Right ventricle myocardium inferior (tissue), 1 donor: ENCODE results near the gene ZC3H4. TPM values are rescaled to one million over a fixed set of nuclear protein-coding genes. Genes with fewer than 3 reads are reported as not detected.

ENCODE experiments used
- ATAC-seq: fragments of 200-7000 bp; cut with Tn5 transposase; one replicate; pipeline ENCODE4 v1.9.1; 2020; ENCODE audit warnings: mild to moderate bottlenecking, moderate library complexity
- DNase-seq: peaks from one replicate; pipeline ENCODE4 v3.0.0; 2021; ENCODE audit errors: missing footprints
- intact Hi-C: fragments of 100-400 bp; cut with DNase I; formaldehyde crosslinking; loops from one replicate; pipeline ENCODE4 v1.11.0; 2022
- long read RNA-seq: library from polyadenylated mRNA; unstranded; transcript quantifications from one replicate; pipeline ENCODE4 v2.0.0, GENCODE V29; 2021
- total RNA-seq: library from RNA; stranded (reverse); fragmentation: NEBNext Ultra II Directional; extraction: Animal tissue kit (Norgen Biotek cat#: 25700); gene quantifications from one replicate; pipeline ENCODE4 v1.2.1, GENCODE V29; 2021
- donor health status: DM: no; HTN: yes; CAD: no; lungs with severe emphysema.

ZC3H4 gene
- 20.5 TPM for total RNA-seq
- long read RNA-seq, partial matches to known transcripts = 0 of 6 reads
- long read RNA-seq, other reads (novel, unspliced or antisense) = 6 of 6 reads

GRCh38 chr19:47112997-47113849 lies at the start of gene ZC3H4:
TSS of gene ZC3H4 (minus strand) at chr19:47113776. CDS start at chr19:47112584, 1,192 bp downstream.
- DNase-seq = peak; percentile 99
- ATAC-seq = peak; percentile 96
- intact Hi-C loops = loop anchor here (5.0 kb wide), 3 partner anchors 36 to 251 kb away; partner anchors contain the start of genes ARHGAP35 and TMEM160

DNA sequence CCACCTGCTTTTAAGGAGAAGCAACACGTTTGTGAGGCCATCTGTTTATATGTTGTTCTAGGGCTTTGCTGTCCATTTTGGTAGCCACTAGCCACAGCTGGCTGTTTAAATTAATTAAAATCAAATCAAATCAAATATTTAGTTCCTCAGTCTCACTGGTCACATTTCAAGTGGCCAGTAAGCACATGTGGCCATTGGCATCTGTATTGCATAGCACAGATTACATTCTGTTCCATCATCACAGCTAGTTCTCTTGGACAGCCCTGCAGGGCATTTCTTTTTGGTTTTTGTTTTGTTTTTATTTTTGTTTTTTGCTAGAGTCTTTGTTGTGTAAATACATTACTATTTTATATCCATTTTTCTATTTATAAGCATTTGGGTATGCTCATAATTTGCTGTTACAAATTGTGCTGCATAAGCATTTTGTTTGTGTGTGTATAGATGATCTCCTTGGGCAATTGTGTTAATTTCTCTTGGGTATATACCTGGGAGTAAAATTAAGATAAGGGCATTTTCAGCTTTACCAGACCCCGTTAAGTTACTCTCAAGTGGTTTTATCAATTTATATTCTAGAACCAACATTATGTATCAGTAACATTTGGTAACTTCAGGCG lies 48.4 kb upstream of the ZC3H4 start:
- DNase-seq = no peak
- intact Hi-C loops = no loop called here
- no peak for ATAC-seq

DNA sequence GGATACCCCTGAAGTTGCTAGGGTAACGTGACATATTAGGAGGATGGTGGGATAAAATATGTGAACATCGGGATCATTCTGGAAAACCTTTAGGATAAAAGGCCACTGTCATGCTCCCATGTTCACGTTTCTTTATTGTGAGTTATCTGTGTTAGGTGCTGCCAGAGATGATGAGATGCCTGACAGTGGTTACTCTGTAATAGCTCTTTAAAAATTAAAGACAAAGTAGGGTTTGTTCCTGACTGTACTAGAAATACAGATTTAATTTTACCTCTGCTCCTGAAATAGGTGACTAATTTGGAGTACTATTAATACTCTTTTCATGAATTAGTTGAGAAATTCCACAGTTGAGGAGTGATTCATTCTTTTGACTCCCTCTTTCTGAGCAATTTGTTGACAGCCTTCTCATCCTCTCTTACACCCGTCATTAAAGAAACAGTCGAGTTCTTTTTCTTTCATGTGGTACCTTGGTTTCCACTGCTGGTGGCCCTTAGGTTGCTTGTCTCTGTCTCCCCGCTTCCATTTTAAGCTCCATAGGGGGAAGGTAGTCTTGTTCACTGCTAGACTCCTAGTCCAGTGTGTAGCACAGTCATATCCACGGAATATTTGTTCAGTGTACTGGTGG lies 45.4 kb upstream of the ZC3H4 start:
- intact Hi-C loops = loop anchor here (5.0 kb wide), 1 partner anchor 33 kb away; no protein-coding TSS in a partner anchor
- DNase-seq = no peak
- ATAC-seq = no peak

DNA sequence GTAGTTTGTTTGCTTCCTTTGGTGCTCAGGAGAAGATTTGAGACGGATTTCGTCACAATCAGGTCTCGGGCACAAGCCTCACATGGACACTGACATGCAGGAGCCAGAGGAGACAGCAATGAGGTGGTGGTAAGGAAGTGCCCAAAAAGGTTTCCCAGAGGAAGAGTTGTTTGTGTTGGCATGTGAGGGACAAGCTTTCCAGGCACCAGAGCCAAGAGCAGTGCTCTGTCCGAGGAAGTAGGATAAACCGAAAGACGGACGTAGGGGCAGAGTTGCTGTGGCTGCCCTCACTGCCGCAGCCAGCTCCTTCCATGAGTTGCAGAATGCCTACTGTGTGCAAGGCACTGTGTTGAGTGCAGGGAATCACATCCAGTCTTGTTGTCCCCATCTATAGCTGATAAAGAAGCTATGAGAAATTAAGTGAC lies 44.8 kb upstream of the ZC3H4 start:
- intact Hi-C loops = loop anchor here (5.0 kb wide), 1 partner anchor 34 kb away; no protein-coding TSS in a partner anchor
- ATAC-seq = no peak
- DNase-seq = no peak

- ATAC-seq (peak; percentile 55), DNase-seq (no peak)
- intact Hi-C loops = loop anchor here (5.0 kb wide), 1 partner anchor 35 kb away; no protein-coding TSS in a partner anchor
Observed at GRCh38 chr19:47157431-47158321, 44.1 kb upstream of the ZC3H4 start.

GRCh38 chr19:47156861-47157430 lies 43.4 kb upstream of the ZC3H4 start:
- intact Hi-C loops = loop anchor here (5.0 kb wide), 1 partner anchor 35 kb away; no protein-coding TSS in a partner anchor
- DNase-seq (no peak), ATAC-seq (no peak)

DNA sequence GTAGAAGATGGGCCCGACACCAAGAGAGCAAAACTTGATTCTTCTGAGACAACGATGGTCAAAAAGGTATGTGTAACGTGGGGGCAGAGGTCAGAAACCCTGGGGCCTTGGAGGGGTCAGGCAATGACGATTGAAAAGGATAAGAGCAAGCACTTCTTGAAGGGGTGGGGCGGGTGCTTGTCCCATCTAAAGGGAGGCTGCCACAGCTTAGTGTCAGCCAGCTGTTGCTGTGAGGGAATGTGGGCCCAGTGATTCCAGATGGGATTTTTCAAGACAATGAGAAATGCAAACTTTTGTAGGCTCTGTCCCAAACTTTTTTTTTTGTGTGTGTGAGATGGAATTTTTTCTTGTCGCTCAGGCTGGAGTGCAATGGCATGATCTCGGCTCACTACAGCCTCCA lies 41.6 kb upstream of the ZC3H4 start:
- DNase-seq (peak; percentile 67), ATAC-seq (peak; percentile 77)
- intact Hi-C loops = loop anchor here (5.0 kb wide), 1 partner anchor 37 kb away; no protein-coding TSS in a partner anchor

- no peak for ATAC-seq
- intact Hi-C loops = no loop called here
Observed at GRCh38 chr19:47153266-47153665, 39.7 kb upstream of the ZC3H4 start.

DNA sequence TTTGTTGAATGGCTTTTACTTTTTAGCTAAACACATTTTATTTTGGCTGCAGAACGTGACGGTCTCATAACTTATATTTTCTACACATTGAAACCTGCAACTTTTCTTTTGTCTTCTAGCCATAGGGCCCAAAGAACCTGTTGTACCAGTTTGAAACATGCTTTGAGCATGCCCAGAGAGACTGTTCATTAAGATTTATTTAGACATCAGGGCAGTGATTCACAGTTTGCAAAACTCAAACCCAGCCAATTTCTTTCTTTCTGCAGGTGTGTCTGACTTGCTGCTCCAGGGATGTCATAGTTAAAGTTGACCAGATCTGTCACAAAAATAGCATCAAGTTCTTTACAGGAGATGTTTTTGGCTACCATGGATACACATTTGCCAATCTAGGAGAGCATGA lies 39.1 kb upstream of the ZC3H4 start:
- intact Hi-C loops = no loop called here
- ATAC-seq = no peak
- no peak for DNase-seq

More at GRCh38 chr19:47153266-47153665, 39.7 kb upstream of the ZC3H4 start:
- DNase-seq = no peak

- intact Hi-C loops = no loop called here
- DNase-seq (no peak), ATAC-seq (no peak)
Observed at GRCh38 chr19:47152205-47152604, 38.6 kb upstream of the ZC3H4 start.

DNA sequence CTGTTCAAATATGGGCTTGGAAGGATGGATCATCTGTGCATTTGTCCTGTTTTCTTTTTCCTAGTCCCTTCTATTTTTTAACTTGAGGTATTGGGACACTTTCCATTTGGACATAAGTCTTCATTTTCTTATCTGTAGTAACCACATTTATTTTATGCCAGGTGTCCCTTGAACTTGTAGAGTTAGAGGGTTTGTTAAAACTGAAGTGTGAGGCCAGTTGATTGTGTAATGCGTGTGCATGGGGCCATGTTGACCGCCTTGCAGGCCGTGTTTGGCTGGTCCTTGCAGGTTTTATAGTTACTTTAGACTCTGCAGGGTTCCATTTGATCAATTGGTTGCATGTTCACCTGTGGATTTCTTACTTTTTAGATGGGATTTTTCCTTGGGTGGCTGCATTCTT lies 38.1 kb upstream of the ZC3H4 start:
- intact Hi-C loops = no loop called here
- ATAC-seq = no peak

GRCh38 chr19:47146920-47147319 lies 33.3 kb upstream of the ZC3H4 start:
- intact Hi-C loops = no loop called here
- ATAC-seq (no peak), DNase-seq (no peak)

More for the DNA sequence above, 38.1 kb upstream of the ZC3H4 start:
- no peak for DNase-seq

GRCh38 chr19:47145639-47146486 lies 32.3 kb upstream of the ZC3H4 start:
- intact Hi-C loops = no loop called here
- no peak for ATAC-seq
- no peak for DNase-seq

DNA sequence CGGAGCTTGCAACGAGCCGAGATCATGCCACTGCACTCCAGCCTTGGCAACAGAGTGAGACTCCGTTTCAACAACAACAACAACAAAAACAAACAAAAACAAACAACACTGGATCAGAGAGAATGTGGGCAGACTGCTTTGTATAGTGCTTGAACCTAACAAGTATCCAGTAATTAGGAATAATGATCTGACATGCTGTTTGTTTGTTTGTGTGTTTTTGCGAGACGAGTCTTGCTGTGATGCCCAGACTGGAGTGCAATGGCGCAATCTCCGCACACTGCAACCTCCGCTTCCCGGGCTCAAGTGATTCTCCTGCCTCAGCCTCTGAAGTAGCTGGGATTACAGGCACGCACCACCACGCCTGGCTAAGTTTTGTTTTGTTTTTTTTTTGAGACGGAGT lies 31.1 kb upstream of the ZC3H4 start:
- intact Hi-C loops = no loop called here
- ATAC-seq = no peak
- no peak for DNase-seq

GRCh38 chr19:47143322-47144073 lies 29.9 kb upstream of the ZC3H4 start:
- ATAC-seq = no peak
- intact Hi-C loops = no loop called here
- no peak for DNase-seq

- DNase-seq (no peak), ATAC-seq (no peak)
- intact Hi-C loops = no loop called here
Observed at GRCh38 chr19:47142779-47143178, 29.2 kb upstream of the ZC3H4 start.
